ENCODE data around the gene SSMEM1.

The SSMEM1 gene

DNA sequence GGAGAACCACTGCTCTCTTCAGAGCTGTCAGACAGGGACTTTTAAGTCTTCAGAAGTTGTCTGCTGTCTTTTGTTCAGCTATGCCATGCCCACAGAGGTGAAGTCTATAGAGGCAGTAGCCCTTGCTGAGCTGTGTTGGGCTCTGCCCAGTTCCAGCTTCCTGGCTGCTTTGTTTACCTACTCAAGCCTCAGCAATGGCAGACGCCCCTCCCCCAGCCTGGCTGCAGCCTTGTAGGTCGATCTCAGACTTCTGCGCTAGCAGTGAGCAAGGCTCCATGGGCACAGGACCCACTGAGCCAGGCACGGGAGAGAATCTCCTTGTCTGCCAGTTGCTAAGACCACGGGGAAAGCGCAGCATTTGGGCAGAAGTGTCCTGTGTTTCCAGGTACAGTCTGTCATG, 46.9 kb downstream of the SSMEM1 start:
- no peak for DNase-seq

- DNase-seq: no peak
Measured at GRCh38 chr7:130256704-130257103, 49.0 kb downstream of the SSMEM1 start.

DNA sequence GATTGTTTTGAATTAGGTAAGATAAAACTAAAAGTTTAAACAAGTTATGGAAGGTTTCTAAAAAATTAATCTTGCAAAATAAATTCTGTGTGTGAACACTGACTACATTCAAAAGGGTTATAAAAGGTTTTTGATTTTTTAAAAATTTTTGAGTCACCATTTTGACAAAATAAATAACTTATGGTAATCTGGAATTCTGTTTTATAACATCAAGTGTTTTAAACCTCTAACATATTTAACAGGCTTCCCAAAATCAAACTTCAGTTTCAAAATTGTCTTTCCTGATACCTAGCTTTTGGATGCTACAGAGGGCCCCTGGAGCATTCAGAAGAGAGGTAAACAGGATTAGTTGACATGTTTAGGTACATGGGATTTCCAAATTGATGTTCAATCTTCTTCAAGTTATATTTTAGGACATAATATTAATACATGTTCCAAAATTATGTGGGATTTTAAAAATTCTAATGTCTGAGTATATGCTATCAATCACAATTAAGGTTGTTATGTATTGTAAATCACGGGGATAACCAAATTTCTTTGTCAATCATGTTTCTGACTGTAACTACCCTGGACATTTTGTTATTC, 50.9 kb downstream of the SSMEM1 start:
- no peak for DNase-seq

- DNase-seq: no peak
Measured at GRCh38 chr7:130262448-130262847, 54.8 kb downstream of the SSMEM1 start.

- no peak for DNase-seq
Measured at GRCh38 chr7:130263130-130263529, 55.5 kb downstream of the SSMEM1 start.

Data from suppressor macrophage (primary cell).